Measurements from ENCODE around the gene RALGAPA2.

RALGAPA2 gene

GRCh38 chr20:20567712-20568111 lies 144.7 kb downstream of the RALGAPA2 start:
- H3K4me3 ChIP-seq (ENCODE audit: low read depth, low read length): no peak overlapping the region
- TF ChIP-seq MYC (IDR thresholded peaks at IDR 0.05; ENCODE audit: low read depth, low read length): no peak
- no peak for DNase-seq (ENCODE audit: low read depth)

- H3K4me3 ChIP-seq (ENCODE audit: low read depth, low read length): no peak overlapping the region
- TF ChIP-seq MYC (IDR thresholded peaks at IDR 0.05; ENCODE audit: low read depth, low read length) (no peak), POLR2A (IDR thresholded peaks at IDR 0.05; ENCODE audit: extremely low read depth, insufficient read length) (no peak)
- DNase-seq (ENCODE audit: low read depth): no peak
These were observed 145.9 kb downstream of the RALGAPA2 start for GRCh38 chr20:20566516-20566915.

GRCh38 chr20:20564279-20564678 lies 148.2 kb downstream of the RALGAPA2 start:
- H3K4me3 ChIP-seq (ENCODE audit: low read depth, low read length): no peak overlapping the region
- TF ChIP-seq POLR2A (IDR thresholded peaks at IDR 0.05; ENCODE audit: extremely low read depth, insufficient read length) (no peak), MAX (IDR thresholded peaks at IDR 0.05; ENCODE audit: low read depth, low read length) (no peak), CTCF (IDR thresholded peaks at IDR 0.05; ENCODE audit: low read depth, low read length) (no peak)
- DNase-seq (ENCODE audit: low read depth): no peak

GRCh38 chr20:20562507-20562906 lies 149.9 kb downstream of the RALGAPA2 start:
- TF ChIP-seq MAX (IDR thresholded peaks at IDR 0.05; ENCODE audit: low read depth, low read length) (no peak), MYC (IDR thresholded peaks at IDR 0.05; ENCODE audit: low read depth, low read length) (no peak), CTCF (IDR thresholded peaks at IDR 0.05; ENCODE audit: low read depth, low read length) (no peak), POLR2A (IDR thresholded peaks at IDR 0.05; ENCODE audit: extremely low read depth, insufficient read length) (no peak)
- no peak overlapping the region for H3K4me3 ChIP-seq (ENCODE audit: low read depth, low read length)
- no peak for DNase-seq (ENCODE audit: low read depth)

GRCh38 chr20:20561841-20562240 lies 150.6 kb downstream of the RALGAPA2 start:
- TF ChIP-seq CTCF (IDR thresholded peaks at IDR 0.05; ENCODE audit: low read depth, low read length): no peak
- TF ChIP-seq POLR2A (IDR thresholded peaks at IDR 0.05; ENCODE audit: extremely low read depth, insufficient read length): no peak
- no peak for TF ChIP-seq MAX (IDR thresholded peaks at IDR 0.05; ENCODE audit: low read depth, low read length)
- no peak for TF ChIP-seq MYC (IDR thresholded peaks at IDR 0.05; ENCODE audit: low read depth, low read length)
- no peak overlapping the region for H3K4me3 ChIP-seq (ENCODE audit: low read depth, low read length)
- no peak for DNase-seq (ENCODE audit: low read depth)

GRCh38 chr20:20561172-20561571 lies 151.3 kb downstream of the RALGAPA2 start:
- DNase-seq (ENCODE audit: low read depth): no peak
- H3K4me3 ChIP-seq (ENCODE audit: low read depth, low read length): no peak overlapping the region
- no peak for TF ChIP-seq POLR2A (IDR thresholded peaks at IDR 0.05; ENCODE audit: extremely low read depth, insufficient read length)
- TF ChIP-seq CTCF (IDR thresholded peaks at IDR 0.05; ENCODE audit: low read depth, low read length): no peak
- no peak for TF ChIP-seq MYC (IDR thresholded peaks at IDR 0.05; ENCODE audit: low read depth, low read length)
- no peak for TF ChIP-seq MAX (IDR thresholded peaks at IDR 0.05; ENCODE audit: low read depth, low read length)

- DNase-seq (ENCODE audit: low read depth): no peak
- no peak overlapping the region for H3K4me3 ChIP-seq (ENCODE audit: low read depth, low read length)
- no peak for TF ChIP-seq POLR2A (IDR thresholded peaks at IDR 0.05; ENCODE audit: extremely low read depth, insufficient read length)
These were observed 155.0 kb downstream of the RALGAPA2 start for GRCh38 chr20:20557406-20557805.
